Femur (tissue), 1 donor: ENCODE data around the gene PIGW.
A peak's percentile ranks its signal among the peaks of the same experiment; 100 is the strongest.
"Not testable (repeated sequence)": the region's sequence is repeated elsewhere in the genome, so short reads cannot be mapped to it uniquely, and the experiment has no call there.

ENCODE experiments used
- DNase-seq: peaks from one replicate; pipeline ENCODE4 v3.0.0-alpha.2; 2017

Gene PIGW

GRCh38 chr17:36508439-36508838 is 26.3 kb upstream of the PIGW start:
- not testable (repeated sequence) for DNase-seq

DNA sequence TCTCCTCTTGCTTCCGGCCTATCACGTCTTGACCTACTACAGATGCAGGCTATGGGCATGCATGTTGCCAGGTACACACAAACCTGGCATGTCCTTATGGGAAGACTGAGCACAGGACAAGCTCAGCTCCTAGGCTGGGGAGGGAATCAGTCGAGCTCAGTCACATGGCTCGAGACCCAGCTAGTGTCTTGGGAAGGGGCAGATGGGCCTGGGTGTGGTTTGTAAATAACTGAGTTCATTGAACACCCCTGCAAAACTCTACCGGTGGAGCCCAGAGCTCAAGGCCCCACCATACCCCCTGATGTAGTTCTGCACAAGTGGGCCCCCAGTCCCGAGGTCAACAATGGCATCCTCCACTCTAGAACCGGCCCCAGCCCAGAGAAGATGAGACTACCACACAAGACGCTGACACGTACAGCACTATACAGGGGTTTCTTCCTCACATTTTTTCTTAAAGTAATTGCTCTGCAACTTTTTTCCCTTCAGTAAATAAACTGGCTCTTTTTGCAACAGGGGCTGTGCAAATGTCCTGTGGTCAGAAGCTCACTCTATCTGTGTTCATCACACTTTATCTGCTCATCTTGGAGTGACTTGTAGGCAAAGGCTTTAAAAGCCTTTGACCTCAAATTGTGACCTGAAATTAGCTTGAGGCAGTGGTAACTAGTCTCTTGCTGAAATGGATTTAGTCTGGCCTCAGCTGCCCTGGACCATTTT is 25.4 kb upstream of the PIGW start:
- no peak for DNase-seq

DNA sequence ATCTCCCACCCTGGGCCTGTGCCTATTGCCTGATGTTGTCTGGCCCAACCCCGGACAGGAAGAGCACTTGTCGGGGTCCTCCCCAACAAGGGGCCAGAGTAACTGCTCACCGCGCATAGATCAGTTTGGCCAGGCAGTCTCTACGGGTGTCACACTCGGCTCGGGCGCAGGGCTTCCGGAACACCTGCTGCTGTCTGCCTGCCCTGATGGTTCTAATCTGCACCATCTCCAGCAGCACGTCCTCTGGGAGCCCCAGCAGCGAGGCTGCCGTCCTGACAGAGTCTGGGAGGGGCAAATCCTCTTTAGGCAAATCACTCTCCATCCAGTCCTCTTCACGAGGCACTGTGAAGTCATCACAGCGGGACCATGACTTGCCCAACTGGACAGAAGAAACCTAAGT is 24.2 kb upstream of the PIGW start:
- DNase-seq, result no peak

DNA sequence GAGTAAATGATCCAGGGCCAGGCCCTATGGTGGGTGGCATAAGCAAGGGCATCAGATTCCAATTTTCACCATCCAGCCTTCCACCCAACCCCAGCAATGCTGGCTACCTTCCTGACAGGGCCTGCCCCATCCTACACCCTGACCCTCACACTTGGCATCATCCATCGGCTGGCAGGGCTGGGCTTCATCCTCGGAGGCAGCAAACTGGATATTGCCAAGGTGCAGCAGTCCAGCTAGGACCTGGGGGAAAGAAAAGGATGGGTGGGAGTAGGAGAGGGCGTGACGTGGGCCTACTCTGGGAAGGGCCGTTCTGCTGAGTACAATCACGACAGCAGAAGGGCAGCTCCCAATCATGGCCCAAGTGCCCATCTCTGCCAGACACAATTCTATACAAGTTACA is 23.6 kb upstream of the PIGW start:
- no peak for DNase-seq

GRCh38 chr17:36512641-36513040 is 22.1 kb upstream of the PIGW start:
- DNase-seq, result no peak

DNA sequence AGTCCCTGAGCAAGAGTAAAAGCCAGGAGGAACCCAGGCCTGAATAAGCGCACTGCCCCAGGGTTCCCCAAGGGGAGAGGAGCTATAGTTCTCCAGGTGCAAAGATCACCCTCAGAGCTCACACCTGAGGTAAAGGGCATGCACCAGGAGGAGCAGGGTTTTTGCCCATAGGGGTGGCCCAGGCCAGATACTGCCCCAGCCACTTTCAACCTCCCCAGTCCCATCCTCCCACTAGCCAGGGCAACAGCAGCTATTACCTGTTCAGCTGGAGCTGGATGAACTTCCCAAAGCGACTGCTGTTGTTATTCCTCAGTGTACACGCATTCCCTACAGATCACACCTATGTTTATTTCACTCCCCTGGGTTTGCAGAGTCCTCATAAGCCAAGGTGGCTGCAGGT is 19.9 kb upstream of the PIGW start:
- no peak for DNase-seq

DNA sequence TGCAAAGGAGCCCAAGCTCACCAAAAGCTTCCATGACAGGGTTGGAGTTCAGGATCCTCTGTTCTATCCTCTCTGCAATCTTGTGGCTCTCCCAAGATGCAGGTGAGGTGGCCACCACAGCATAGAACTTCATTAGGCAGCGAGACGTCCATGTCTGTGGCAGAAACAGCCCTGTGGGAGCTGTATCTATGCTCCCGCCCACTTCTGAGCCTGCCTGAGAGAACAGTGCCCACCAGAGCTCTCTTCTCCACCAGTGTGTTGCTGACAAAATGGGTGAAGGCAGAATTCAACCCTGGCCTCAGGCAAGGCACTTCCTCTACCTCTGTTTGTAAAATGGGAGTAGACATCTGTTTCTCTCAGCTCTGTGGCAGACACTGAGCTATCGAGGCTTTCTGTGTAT is 18.9 kb upstream of the PIGW start:
- no peak for DNase-seq

GRCh38 chr17:36523113-36523512 is 11.7 kb upstream of the PIGW start:
- DNase-seq, result no peak

DNA sequence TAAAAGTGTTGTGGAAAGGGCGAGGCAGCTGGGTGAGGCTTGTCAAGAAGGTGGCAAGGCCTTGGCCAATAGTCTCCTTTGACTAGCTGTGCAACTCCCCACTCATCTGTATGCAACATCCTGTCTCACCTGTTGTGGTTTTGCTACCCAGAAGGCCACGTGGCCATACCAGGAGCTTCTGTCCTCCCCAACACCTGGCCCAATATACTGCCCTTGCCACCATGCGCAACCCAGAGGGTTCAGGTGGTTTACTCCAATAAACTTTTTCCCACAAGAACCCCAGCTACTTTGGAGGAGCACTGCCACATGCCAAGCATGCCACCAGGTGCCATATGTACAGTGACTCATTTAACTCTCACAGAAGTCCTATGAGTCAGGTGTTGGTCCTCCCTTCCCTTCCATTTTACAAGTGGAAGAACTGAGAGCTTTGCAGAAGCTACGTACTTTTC is 10.3 kb upstream of the PIGW start:
- no peak for DNase-seq

GRCh38 chr17:36525113-36525512 is 9.7 kb upstream of the PIGW start:
- peak; percentile 9 for DNase-seq

- DNase-seq, result peak; percentile 6
Observed at GRCh38 chr17:36525888-36526287, 8.9 kb upstream of the PIGW start.

DNA sequence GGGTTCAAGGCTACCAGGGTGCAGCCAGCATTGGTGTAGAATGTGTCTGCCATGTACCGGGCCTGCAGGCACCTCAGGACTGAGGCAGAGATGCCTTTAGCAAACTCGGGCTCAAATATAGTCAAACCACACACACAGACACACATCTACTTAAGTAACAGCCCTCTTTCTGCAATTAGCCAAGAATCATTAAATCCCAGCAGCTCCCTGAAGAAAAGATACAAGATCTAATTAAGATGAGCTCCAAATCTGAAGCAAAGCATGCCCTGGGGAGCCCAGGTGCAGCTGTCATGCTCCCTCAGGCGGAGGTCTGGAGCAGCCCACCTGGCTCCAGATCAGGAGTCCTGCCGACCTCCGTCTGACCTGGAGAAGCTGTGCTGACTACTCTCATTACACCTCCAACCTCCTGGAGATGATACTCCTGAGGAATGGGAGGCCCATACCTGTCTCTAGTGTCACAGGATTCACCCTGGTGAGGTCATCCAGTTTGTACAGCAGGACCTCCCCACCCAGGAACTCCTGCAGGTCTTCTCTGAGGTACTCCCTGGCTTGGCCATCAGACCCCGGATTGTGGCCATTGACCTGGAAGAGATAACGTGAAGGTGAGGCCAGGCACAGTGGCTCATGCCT is 7.1 kb upstream of the PIGW start:
- DNase-seq, result peak; percentile 8

DNA sequence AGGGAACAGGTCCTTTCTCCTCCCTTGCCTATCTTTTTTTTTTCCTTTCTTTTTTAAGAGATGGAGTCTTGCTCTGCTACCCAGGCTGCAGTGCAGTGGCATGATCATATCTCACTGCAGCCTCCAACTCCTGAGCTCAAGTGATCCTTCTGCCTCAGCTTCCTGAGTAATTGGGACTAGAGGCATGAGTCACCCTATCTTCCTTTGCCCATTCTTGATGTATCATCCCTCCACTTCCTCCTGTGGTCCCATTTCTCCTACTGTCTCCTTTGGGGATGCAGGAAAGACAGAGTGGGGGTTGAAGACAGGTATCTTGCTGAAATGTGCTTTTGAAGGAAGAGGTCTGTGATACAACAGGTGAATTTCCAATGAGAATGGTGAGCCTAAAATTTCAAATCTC is 5.7 kb upstream of the PIGW start:
- no peak for DNase-seq

GRCh38 chr17:36532435-36532975 is 2.3 kb upstream of the PIGW start:
- DNase-seq, result no peak

DNA sequence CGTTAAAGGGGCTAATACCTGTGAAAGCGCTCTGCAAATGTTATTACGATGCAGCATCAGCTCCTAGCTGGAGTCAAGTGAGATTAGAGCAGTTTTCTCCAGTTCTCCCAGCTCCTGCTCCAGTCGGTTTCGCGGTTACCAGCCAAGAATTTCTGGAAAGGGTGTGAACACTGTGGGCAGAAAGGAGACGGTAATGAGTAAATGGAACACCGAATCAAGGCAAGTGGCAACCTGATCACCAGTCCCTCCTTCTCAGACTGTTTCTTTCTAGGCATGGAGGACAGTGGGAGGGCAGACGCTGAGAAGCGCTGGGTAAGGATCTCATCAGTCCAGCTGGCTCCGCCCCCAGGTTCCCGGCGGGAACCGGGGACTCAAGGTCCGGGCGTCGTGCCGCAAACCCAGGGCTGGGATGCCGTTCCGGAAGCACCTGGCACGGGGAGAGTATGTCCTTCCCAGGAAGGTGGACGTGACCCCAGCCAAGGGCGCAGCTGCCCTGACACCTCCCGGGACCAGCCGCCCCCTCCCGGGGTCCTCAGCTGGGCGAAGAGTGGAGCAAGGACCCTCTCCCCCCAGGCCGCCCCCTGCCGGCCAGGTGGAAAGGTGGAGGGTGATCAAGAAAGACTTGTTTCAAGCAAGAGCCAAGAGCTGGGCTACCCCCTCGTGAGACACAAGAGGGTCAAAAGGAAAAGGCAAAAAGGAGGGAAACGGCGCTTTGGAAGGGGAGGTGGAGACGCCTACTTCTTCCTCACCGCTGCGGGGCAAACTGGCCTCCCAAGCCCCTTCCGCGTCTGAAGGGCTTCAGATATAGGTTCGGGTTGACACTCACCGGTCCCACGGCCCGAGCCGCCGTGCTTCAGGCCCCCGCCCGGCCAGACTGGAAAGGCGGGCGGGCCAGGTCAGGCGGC is 600 bp upstream of the PIGW start:
- peak; percentile 71 for DNase-seq

DNA sequence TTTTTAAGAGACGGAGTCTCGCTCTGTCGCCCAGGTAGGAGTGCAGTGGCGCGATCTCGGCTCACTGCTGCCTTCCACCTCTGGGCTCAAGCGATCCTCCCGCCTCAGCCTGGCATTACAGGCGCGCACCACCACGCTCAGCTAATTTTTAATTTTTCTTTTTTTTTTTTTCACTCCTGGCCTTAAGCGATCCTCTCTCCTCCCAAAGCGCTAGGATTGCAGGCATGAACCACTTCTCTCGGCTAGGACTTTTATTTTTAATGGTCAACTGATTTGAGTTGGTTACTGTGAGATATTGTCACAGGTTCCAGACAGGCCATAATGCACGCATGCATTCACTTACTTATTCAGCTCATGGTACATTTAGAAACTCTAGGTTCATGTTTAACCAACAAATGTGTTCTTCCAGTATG is 888 bp downstream of the PIGW start:
- no peak for DNase-seq

DNA sequence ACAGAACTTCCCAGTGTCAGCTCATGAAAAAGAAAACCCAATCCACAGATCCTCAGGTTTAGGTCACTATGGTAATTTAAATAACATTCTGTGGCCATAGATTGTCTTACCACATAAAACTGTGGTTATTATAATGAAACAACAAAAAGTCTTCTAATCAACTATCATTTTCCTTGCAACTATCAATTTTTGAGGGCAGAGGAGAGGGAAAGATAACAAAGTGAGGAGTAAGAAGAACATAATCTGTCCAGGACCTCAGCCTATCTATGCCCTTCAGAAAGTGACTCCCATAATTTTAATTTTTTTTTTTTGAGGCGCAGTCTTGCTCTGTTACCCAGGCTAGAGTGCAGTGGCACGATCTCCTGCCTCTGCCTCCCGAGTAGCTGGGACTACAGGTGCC is 5.9 kb downstream of the PIGW start:
- no peak for DNase-seq

- no peak for DNase-seq
Observed at GRCh38 chr17:36542755-36543154, 8.0 kb downstream of the PIGW start.

DNA sequence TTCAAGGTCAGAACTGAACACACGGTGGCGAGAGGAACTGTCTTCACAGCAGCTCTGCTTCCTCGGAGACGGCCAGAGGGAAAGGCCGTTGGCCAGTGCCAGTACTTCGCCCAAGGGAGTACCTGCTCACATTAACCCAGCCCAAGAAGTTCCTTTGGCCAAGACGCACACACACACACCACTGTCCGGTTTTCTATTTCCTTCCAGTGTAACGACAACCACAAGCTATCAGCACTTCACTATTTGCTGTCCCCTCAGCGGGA is 9.2 kb downstream of the PIGW start:
- DNase-seq, result peak; percentile 67

GRCh38 chr17:36544307-36545076 is 9.7 kb downstream of the PIGW start, which contains the start of gene GGNBP2:
Gene GGNBP2, plus strand, starts transcription at chr17:36544919. Its CDS starts 806 bp downstream, at chr17:36545725.
- peak; percentile 95 for DNase-seq

DNA sequence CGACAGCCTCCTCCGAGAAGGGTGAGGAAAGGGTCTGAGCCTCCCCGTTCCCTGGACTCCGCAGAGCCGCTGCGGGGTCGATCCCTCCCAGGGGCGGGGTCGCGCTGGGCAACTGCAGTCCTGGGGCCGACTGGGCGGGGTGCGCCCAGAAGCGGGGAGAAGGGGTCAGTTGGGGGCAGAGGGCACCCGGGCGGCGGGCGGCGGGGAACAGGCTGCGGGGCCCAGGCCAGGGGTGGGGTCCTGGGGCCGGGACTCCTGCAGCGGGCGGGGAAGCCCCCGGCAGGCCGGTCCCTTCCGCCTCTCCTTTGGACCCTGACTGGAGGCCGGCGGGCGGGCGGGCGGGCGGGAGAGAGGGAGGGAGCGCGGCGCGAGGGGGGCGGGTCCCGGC is 10.3 kb downstream of the PIGW start:
- no peak for DNase-seq

DNA sequence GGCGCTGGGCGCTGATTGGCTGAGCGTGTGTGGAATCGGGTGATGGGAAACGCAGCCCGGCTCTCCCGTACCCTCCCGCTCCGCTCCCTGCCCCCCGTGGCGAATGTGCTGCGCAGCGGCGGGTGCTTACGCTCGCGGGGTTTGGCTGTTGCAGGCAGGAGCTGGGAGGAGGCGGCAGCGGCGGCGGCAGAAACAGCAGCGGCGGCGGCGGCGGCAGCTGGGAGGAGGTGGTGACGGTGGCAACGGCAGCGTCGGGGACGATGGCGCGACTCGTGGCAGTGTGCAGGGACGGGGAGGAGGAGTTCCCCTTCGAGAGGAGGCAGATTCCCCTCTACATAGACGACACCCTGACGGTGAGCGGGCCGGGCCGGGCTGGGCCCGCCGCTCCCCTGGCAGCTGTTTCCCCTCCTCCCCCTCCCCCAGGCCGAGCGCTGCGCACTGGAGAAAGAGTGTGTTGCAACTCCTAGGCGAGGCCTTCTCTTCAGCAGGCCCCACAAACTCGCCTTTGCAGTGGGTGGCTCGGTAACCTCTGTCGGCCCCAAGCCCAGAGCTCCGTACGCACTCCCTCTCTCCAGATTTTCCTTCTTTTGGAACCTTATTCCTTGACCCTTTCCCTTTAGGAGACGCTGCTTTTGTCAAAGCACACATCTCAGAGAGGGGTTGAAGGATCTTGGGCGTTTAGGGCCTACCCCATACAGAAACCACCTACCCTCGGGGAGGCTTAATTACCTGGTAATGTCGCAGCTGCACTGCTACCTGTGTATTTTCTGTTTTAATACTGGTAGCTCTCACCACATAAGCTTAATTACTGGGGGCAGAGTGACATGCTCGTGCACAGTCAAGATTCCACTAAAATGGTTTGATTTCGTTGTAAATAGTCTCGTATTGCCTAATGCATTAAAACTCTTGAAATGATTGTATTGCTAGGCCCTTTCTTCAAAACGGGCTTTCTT is 11.0 kb downstream of the PIGW start:
- peak; percentile 98 for DNase-seq
